GM19328 (cell line): Measurements from ENCODE around the gene ABTB2.

Experiments
- ATAC-seq: cut with Tn5 transposase; IDR thresholded peaks from one replicate; pipeline ENCODE4 v1.9.1; 2021; ENCODE audit warnings: mild to moderate bottlenecking, moderate library complexity; ENCODE audit not compliant: unreplicated experiment

Gene ABTB2

DNA sequence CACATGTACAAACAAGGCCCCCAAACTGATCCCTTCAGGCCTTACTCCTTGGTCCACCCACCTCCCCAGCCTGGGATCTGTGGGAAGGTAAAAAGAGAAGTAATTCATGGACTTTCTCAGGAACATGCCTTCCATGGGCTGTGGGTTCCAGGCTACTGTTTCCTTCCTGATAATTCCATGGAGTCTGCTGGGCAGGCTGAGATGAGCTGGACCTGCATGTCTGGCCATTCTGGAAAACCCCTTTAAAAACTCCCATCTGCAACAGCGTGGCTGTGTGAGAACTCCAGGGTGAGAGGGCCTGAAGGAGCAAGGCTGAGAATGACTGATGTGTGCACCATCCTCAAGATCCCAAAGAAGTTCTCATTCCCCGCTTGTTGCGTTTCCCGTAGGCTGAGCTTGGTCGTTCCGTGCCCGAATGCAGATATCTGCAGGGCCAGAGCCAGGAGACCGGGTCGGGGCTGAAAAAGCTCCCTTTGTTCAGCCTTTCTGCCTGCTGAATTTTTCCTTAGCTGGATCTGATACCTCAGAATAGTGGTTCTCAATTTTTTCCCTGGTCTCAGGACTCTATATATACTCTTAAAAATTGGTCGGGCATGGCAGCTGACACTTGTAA, 179.5 kb downstream of the ABTB2 start:
- no peak for ATAC-seq

DNA sequence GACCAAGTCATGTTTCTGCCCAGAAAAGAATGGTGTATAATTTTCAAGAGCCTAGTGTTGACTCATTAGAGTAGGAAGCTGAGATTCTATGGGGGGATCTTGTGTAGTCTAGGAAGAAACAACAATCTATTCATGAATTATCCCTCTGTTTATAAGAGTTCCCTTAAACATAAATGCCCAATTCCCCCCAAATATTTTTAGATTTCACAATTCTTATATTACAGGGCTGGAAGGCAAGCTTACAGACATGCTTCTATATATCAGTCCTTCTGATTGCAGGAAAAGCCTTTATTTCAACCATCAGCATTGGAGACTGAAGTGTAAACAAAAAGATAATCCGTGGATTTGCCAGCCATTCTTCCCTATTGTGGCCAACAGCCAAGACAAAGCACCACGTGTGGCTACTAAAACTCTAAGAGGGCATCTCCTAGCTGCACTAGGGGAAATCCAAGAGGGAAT, 181.0 kb downstream of the ABTB2 start:
- ATAC-seq: no peak

- no peak for ATAC-seq
Observed at GRCh38 chr11:34175284-34176019, 182.4 kb downstream of the ABTB2 start.

DNA sequence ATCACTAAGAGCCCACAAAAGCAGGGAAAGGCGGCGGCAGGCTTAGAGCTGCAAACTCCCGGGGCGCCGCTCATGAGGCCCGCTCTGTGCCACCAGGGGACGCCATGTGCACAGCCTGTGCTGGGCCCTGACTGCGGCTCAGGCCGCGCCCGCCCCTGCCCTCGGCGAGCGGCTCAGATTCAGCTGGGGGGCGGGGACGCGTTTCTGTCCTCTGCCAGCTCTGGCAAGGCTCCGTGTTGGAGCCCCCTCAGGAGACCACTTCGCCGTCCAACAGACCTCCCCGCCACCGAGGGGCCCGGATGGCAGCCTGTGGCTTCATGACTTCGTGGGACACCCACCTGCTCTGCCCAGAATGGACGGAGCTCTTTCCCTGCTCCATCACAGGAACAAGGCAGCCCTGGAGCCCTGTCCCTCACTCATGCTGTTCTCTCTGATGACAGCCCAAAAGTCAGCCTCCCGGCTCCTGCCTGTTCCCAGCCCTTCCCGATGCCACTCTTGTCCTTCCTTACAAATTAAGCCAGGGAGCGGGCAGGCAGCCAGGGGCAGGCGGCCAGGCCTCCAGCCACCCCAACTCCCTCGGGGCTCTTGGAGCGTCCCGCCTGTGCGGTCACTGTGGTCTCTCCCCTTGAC, 183.3 kb downstream of the ABTB2 start:
- peak; percentile 72 for ATAC-seq

DNA sequence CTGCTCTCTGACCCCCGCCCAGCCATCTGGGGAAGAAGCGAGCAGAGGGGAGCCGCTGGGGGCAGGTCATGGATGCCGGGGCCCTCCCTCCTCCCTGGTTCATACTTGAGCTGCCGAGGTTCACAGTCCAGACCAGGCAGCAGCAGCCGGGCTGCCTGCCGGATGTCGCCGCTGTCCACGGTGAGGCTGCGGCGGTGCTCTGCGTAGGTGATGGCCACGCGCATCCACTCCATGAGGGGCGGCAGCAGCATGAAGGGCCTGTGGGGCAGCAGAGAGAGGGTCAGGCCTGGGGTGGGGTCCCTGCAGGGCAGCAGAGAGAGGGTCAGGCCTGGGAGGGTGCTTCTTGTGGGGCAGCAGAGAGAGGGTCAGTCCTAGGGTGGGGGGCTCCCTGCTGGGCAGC, 184.8 kb downstream of the ABTB2 start:
- no peak for ATAC-seq

DNA sequence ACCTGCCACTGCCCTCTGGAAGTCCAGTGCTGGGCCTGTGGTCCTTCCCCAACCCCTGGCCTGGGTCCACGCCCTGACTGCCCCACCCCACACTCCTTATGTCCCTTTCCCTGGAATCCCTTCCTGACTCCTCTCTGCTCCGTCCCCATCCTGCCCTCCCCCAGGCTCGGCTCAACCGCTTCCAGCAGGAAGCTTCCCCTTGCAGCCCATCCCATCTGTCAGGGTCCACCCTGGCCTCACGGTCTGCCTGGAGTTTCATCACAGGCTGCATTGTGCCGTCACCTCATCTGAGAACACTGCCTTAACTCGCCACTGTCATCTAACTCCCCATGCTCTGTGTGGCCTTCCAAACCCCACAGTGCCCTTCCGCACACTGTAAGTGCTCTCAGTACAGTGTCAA, 188.1 kb downstream of the ABTB2 start:
- ATAC-seq: no peak

DNA sequence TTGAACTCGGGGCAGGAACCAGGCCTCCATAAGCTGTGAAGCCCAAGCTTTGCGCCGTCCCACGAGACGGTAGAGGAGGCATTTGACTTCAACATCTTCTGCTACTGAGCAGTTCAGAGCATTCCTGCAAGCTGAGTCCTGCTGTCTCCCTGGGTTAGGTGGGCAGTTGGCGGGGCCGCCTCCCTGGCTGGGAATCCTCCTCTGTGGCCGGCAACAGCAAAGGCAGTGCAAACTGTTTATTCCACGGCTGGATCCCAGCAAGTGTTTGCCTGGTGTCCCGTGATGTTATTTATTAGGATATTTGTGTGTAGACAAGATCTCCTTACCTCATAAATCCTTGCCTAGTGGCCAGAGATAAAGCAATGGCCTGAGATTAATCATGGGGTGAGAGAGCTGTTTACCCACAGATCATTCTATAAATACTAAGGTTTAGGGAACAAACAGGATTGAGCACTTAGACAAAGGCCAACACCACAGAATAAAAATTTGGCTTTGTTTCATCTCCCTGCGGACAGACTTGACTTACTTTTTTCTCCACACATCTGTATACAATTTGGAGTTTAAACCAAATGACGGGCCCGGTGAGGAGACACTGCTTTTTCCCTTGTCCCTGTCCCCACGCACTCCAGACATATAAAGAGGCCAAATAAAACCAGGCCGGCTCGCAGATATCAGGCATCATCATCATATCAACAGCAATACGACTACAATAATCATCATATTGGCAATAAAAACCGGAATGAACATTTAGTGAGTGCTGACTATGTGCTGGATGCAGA, 189.0 kb downstream of the ABTB2 start:
- no peak for ATAC-seq

- ATAC-seq: no peak
Observed at GRCh38 chr11:34167961-34168360, 189.8 kb downstream of the ABTB2 start.

- no peak for ATAC-seq
Observed at GRCh38 chr11:34166806-34167740, 190.7 kb downstream of the ABTB2 start.

- no peak for ATAC-seq
Observed at GRCh38 chr11:34165786-34166555, 191.8 kb downstream of the ABTB2 start.

GRCh38 chr11:34165121-34165520, 192.7 kb downstream of the ABTB2 start:
- no peak for ATAC-seq

DNA sequence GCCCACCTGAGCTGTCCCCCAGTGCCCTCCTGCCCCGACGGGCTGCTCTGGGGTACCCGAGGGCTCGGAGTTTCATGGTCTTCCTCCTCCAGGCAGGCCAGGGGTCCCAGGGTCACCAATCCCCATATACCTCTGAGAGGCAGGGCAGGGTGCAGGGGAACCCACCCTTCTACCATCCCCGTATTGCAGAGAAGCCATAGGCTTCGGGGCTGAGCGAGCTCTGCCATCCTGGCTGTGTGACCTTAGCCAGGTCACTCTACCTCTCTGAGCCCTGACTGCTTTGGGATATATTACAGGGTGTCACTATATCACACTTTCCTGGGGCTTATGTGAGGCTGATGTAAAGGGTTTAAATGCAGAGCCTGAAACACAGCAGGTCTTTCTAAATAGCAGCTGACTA, 195.0 kb downstream of the ABTB2 start:
- ATAC-seq: no peak

DNA sequence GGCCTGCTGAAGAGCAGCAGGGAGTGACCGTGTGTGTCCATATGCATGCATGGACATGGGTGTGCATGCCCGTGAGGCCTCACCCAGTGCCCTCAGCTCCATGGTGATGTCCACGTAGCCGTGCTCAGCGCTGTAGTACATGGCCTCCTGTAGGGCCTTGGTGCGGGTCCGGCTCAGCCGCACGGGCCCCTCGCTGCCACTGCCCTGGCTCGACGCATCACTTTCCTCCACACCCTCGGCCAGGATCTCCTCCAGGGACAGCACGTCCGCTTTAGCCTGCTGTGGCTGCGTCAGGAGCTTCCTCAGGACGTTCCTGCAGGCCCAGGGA, 195.4 kb downstream of the ABTB2 start:
- ATAC-seq: no peak

DNA sequence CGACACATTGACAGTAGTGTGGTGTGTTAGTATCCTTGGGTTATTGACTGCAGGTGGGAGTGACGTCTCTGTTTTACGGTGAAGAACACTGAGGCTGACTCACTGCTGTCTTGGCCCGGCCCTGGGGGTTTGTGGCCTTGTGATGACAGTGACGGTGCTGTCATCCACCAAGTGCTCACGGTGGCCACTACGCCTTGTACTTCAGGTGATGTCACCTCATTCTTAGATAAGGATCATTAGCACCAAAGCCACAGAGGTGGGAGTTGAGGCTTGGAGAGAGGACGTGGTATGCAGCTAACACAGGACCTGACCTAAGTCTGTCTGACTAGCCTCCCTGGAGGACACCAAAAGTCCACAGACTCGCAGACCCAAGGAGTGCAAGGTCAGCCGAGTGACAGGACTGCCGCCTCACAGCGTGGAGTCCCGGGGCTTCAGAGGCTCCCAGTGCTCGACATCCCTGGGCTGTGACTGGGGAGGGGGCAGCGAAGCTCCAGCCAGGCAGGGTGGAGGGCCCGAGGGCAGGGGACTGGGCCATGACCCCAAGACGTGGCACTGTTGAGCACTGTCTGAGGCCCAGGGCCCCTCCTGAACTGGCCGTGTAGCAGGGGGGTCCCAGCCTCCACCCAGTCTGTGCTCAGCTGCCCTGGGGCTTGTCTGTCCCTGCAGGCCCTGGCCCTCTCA, 195.9 kb downstream of the ABTB2 start:
- ATAC-seq: no peak

- ATAC-seq: no peak
Observed at GRCh38 chr11:34161361-34161760, 196.4 kb downstream of the ABTB2 start.

DNA sequence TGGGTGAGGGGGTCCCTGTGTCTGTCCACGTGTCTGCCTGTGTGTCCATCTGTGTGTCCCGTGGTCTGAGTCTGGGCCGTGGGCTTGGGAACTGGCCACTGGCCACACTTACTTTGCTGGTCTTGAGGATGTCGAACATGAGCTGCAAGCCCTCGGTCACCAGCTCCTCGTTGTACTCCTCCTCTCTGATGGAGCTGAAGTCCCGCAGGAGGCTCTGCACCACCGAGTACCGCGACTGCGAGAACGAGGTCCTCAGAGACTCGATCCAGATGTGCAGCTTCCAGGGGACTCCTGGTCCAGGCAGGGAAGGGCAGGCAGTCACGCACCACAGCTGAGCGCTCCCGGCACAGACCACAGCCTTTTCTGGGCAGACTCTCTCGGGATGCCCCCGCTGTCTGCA, 197.0 kb downstream of the ABTB2 start:
- ATAC-seq: no peak

DNA sequence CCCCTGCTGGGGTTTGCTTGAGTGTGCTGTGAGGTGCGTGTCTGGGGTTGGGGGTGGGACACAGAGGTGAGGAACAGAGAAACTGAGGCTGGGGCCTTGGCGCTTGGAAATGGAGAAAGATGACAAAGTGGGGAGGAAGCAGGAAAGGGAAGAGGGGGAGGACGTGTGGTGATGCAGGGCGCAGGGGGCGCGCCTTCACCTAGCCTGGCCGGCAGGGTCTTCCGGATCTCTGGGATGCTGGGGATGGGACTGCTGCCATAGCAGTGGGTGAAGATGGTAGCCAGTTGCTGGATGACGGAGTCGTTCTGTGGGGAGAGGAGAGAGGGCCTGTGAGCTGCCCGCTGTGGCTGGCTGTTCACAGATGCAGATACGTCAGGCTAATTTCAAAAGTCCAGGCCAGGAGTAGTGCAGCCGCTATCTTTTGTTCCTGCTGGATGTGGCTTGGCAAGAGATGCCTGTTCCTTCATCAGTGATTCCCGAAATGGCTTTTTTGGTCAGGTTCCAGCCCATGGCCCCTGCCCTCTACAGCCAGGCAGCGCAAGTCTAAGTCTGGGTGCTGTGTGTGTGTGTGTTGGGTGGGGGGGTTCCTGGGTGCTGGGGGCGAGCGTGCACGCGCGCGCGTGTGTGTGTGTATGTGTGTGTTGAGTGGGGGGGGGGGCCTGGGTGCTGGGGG, 197.6 kb downstream of the ABTB2 start:
- ATAC-seq: no peak

- no peak for ATAC-seq
Observed at GRCh38 chr11:34158661-34159060, 199.1 kb downstream of the ABTB2 start.

DNA sequence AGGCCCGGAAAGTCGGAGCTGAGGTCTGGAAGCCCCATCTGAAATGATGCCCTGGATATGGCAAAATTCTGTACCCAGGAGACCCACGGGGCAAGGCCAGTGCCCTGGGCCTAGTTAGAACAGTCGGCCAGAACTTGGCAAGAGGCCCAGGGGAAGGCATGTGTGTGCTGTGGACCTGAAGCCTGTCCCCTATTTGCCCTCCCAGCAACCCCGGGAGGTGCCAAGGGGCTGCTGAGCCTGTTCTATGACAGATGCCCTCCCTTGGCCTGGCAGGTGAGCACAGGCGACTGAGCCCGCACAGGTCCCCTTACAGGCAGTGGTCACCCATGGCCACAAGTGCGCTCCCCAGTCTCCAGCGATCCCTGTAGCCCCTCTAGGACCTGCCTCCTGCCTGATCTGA, 200.6 kb downstream of the ABTB2 start:
- ATAC-seq: no peak
